Activated T-helper 1 cell treated with Interleukin-2 at 50 U/mL for 16 hours (primary cell): ENCODE results near the gene CDHR5.
A peak's percentile ranks its signal among the peaks of the same experiment; 100 is the strongest.

Experiments
- DNase-seq: peaks from one replicate; pipeline ENCODE4 v3.0.0-alpha.2; 2020; ENCODE audit warnings: low read depth

The CDHR5 gene

DNA sequence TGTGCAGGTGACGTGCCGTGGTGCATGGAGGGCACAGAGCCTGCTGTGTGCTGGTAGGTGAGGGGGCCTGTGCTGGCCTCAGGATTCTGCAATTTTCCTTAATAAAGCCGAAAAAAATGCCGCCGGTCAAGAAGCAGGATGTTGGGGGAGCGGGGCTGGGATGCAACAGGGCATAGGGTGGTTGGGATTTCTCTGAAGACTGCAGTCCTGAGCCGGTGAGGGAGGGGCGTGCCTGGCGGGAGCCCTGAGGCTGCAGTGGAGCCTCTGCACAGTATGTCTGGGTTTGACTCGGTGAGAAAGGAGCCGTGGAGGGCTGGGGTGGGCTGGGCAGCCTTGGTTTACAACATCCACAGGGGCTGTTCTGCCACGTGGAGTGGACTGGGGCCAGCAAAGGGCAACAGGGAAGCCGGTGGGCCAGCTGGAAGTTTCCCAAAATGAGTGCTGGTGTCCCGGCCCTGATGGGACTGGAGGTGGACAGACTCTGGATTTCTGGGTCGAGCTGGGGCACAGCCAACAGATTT lies 1.3 kb downstream of the CDHR5 start:
- DNase-seq = no peak

DNA sequence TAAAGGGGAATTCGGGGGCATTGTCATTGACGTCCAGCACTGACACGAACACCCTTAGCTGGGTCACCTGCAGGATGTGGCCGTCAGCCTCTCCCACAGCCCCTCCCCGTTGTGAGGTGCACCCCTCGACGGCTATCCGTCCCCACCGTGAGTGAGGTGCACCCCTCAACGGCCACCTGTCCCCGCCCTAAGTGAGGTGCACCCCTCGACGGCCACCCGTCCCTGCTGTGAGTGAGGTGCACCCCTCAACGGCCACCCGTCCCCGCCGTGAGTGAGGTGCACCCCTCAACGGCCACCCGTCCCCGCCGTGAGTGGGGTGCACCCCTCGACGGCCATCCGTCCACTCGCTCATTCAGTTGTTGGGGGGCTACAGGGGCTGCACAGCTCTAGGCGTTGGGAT lies 2.9 kb downstream of the CDHR5 start:
- DNase-seq = no peak

- DNase-seq = no peak
These were observed 3.6 kb downstream of the CDHR5 start for GRCh38 chr11:620935-621814.

- DNase-seq = no peak
These were observed 4.6 kb downstream of the CDHR5 start for GRCh38 chr11:620201-620600.

DNA sequence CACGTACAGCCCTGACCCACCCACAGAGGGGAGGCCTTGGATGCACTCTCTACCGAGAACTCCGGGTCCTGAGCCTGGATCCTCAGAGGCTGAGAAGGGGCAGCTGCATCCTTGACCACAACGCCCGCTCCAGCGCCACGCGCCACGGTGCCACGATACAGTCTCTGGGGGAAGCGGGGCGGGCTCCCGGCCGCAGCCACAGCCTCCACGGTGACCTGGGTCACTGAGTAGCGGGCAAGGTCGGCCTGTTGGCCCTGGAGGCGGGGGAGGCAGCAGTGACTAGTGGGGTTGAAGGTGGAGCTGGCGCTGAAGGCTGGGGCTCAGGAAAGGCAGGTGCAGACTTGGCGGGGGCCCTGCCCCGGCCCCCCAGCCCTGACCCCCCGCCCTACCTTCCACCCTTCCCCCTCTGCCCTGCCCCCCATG lies 5.1 kb downstream of the CDHR5 start:
- no peak for DNase-seq

- no peak for DNase-seq
These were observed 5.7 kb downstream of the CDHR5 start for GRCh38 chr11:618856-619627.

DNA sequence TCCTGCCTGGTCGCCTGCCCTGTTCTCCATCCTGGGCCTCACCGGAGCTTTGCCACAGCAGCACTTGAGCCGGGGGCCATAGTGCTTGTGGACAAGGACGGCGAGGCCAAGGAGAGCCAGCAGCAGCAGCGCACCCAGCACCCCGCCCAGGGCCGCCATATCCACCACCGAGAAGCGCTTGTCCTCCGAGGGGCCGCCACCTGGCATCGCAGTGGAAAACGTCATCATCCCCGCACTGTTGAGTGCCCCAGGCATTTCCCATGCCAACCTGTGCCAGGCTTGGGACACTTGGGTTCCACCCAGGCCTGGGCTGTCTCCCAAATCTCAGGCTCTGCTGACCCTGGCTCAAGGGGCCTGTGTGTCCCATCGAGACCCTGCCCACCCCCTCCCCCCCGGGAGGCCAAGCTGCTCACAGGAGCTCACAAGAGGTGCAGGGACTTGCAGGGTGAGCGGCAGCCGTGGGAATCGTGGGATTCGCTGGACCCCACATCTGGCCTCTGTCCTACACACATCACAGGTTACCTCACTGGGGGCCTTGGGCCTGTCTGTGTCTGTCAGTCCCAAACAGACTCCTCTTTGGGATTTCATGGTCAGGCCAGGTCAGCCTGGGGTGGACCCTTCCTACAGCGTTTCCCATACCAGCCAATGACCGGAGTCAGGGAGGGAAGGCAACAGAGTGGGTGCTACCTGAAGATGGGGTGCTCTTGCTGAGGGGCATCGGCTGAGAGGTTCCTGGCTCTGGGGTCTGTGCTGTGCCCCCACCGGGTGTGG lies 6.7 kb downstream of the CDHR5 start:
- no peak for DNase-seq

GRCh38 chr11:617199-617911 lies 7.4 kb downstream of the CDHR5 start:
- DNase-seq = no peak

GRCh38 chr11:616320-617198 lies 8.2 kb downstream of the CDHR5 start:
- DNase-seq = no peak

- peak; percentile 78 for DNase-seq
These were observed 9.0 kb downstream of the CDHR5 start, which contains the start of gene IRF7 for GRCh38 chr11:615504-616319. TSS of gene IRF7 (minus strand) at chr11:615950. CDS start at chr11:615364, 586 bp downstream.

DNA sequence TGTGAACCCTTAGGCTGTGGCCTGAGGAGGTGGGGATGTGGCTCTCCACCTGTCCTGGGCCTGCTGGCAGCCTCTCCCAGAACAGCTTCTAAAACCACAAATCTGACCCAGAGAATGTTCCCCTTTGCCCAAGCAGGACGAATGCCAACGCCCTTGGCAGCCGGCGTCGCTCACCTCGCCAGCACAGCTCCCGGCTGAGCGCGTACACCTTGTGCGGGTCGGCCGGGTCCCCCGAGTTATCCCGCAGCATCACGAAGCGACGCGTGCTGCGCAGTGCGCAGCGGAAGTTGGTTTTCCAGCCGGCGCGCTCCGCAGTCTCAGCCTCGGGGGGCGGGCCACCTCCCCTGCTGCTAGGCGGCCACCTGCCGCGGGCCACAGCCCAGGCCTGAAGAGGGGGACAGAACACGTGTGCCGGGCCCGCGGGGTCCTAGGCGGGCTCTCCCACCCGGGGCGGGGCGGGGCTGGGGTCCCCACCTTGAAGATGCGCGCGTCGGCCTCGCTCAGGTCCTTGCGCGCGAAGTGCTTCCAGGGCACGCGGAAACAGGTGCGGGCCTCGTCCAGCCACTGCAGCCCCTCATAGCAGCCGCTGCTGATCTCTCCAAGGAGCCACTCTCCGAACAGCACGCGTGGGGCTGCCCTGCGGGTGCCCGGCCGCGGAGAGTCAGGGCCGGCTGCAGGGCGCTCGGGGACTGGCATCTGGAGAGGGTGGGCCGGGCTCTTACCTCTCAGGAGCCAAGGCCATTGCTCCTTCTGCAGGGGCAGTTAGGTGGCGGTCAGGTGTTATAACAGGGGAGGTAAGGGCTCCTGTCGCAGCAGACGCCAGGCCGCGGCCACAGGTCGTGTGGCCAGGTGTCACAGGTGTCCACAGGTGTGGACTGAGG lies 9.9 kb downstream of the CDHR5 start:
- no peak for DNase-seq

GRCh38 chr11:614021-614622 lies 10.6 kb downstream of the CDHR5 start:
- no peak for DNase-seq

- DNase-seq = peak; percentile 71
These were observed 11.3 kb downstream of the CDHR5 start for GRCh38 chr11:613369-613968.

DNA sequence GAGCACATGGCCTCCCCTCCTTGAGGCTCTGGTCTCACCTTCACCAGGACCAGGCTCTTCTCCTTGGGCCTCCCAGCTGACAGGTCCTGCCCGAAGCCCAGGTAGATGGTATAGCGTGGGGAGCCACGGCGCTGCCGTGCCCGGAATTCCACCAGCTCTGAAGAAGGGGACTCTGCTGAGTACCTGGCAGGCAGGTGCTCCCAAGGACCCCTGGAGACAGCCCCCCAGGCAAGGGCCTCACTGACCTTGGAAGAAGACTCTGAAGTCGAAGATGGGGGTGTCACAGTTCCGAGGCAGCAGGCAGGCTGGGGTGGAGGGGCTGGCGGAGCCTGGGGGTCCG lies 11.8 kb downstream of the CDHR5 start:
- DNase-seq = no peak

DNA sequence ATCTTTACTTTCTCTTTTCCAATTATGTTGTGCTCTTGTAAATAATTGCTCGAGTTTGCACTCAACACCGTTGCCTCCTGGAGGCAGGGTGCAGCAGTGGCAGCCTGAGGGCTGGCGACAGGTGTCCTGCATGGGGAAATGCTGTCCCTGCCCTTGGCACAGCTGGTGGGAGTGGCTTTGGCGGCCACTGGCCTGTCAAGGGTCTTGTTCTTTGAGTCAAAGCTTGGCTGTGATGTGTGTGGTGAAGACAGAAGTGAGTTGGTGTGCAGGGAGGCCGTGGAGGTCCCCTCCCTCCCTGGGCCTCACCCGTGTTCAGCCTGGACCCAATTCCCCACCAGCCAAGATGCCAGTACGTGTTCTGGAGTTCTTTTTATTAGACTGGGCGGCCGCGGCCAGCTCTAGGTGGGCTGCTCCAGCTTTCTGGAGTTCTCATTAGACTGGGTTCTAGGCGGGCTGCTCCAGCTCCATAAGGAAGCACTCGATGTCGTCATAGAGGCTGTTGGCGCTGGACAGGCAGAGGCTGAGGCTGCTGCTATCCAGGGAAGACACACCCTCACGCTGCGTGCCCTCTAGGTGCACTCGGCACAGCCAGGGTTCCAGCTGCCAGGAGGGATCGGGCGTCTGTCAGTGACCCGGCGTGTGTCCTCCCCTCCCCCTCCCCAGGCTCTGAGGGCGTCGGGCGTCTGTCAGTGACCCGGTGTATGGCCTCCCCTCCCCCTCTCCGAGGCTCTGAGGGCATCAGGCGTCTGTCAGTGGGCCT lies 12.4 kb downstream of the CDHR5 start:
- DNase-seq = no peak

DNA sequence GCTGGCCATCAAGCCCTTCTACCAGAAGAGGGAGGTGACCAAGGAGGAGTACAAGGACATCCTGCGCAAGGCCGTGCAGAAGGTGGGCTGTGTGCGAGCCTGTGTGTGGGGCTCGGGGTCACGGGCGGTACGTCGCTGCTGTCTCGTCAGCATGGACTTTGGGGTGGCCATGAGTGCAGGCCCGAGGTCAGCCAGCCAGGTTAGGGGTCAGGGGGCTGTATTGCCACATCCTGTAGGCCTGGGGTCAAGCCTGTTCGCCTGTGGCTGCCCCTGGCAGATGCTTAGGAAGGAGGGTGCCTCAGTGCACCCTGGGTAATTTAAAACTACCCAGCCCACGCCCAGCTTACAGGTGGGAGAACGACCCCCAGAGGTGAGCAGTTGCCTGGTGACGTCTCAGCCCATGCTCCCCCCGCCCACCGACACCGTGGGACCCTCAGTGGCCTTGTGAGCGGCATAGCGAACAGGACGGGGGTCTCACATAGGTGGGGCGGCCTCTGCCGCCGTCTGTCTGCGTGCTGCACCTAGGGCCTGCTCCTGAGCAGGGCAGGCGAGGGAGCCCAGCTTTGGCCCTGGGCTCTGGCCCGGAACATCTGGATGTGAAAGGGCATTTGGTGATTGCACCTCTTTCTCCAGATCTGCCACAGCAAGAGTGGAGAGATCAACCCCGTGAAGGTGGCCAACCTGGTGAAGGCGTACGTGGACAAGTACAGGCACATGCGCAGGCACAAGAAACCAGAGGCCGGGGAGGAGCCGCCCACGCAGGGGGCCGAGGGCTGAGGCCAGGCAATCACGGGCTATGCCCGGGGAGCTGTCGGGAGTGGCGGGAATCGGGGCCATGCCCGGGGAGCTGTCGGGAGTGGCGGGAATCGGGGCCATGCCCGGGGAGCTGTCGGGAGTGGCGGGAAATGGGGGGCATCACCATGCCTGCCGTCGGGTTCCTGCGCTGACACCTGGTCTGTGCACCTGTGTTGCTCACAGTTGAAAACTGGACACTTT lies 13.5 kb downstream of the CDHR5 start:
- DNase-seq = no peak
